HG03521 (cell line): ENCODE results near the gene RNF144A.

Experiments
- ATAC-seq: cut with Tn5 transposase; IDR thresholded peaks from one replicate; pipeline ENCODE4 v1.9.1; 2021; ENCODE audit warnings: mild to moderate bottlenecking, moderate library complexity; ENCODE audit not compliant: unreplicated experiment

RNF144A gene

DNA sequence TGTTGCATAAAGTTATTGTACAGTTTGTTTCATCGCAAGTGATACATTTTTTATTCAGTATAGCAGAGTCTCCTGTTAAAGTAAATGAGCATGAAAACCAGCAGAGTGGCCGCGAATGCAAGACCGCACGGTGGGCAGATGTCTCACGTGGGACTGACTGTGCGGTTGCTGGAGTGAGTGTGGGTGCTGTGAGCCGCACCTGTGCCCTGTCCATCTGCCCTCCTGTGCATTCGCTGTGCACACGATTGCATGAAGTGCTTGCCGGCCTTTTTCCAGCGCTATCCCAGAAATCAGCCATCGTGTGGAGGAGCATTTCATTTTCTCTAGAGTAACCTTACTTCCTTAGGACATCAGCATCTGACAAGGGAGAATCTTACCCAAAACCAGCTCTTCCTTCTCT, 118.7 kb downstream of the RNF144A start:
- no peak for ATAC-seq

GRCh38 chr2:7037340-7038333, 120.4 kb downstream of the RNF144A start:
- ATAC-seq: no peak

- no peak for ATAC-seq
Observed at GRCh38 chr2:7040547-7040946, 123.3 kb downstream of the RNF144A start.

DNA sequence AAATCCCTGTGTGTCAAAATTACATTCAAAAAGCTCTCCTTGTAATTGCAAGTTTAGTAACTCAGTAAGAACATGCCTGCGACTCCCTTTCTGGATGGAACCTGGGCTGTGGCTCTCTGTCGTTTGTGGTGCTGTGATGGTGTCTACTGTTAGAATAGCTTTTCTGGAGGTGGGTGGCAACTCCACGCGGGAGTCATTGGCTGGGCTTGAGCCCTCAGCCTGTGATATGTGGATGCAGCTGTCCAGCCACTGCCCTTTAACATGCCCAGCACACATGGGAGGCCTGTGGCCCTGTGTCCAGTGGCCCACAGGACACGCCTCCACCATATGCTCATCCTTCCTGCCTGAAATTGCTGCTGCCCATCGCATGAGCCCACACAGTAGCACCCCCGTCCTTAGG, 124.2 kb downstream of the RNF144A start:
- ATAC-seq: no peak

GRCh38 chr2:7043690-7044089, 126.5 kb downstream of the RNF144A start:
- ATAC-seq: no peak

GRCh38 chr2:7044253-7045250, 127.3 kb downstream of the RNF144A start:
- peak; percentile 57 for ATAC-seq

DNA sequence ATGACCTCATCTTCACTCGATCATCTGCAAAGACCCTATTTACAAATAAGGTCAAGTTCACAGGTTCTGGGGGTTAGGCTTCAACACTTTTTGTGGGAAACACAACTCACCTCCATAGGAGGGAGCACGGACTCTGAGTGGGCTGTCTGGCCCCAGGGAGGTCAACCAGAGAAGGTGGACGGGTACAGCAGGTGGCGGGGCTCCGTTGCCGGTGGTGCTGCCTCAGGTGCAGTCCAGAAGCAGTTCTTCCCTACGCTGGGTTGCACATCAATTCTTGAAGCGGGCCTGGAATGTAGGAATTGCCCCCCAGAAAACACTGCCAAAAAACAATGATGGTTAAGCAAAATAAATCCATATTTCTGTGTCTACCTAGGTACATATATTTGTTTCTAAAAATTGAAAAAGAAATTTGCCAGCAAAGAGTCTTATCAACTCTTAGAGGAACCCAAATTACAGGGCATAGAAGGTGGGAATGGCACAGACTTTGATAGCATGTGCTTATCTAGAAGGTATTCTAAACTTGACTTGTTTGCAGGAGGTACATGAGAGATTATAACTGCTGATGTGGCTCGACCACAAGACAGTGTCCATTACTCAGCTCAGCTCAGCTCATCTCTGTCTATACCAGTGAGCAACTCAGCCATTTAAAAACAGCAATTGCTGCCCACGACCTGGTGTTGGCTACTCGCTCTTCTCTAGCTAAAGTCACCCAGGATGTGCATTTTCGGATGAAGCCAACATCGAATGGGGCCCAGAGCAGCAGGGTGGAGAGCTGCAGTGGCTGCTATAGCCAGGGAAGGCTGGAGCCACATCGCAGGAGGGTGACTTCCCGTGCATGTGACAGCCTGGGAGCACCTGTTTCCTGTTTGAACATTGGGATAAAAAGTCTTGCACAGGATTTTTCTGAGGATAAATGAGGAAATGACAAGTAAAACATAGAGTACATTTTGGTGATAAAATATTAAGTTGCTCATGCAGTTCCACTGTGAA, 128.7 kb downstream of the RNF144A start:
- no peak for ATAC-seq

GRCh38 chr2:7047661-7048060, 130.4 kb downstream of the RNF144A start:
- no peak for ATAC-seq

DNA sequence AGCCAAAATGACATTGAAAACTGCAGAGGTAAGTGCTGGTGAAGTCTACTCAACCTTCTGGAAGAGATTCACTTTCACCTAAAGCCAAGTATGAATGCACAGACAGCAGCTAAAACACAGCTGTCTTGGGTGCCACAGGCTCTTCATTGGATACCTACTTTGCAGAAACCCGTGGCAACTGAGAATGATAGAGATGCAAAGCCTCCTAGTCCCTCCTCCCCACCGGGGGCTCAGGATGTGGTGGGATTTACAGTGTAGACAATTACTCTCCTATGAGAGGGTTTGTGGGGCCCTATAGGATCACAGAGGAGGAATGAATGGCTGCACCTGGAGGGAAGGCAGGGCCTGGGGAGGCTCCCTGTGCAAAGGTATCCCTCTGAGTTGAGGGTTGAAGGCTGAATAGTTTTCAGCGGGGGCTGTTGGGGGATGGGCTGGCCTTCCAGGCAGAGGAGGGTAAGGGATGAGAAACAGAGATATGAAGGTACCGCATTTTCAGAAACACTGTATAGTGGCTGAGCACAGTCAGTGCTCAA, 131.6 kb downstream of the RNF144A start:
- ATAC-seq: no peak

GRCh38 chr2:7052404-7052803, 135.2 kb downstream of the RNF144A start:
- ATAC-seq: no peak

DNA sequence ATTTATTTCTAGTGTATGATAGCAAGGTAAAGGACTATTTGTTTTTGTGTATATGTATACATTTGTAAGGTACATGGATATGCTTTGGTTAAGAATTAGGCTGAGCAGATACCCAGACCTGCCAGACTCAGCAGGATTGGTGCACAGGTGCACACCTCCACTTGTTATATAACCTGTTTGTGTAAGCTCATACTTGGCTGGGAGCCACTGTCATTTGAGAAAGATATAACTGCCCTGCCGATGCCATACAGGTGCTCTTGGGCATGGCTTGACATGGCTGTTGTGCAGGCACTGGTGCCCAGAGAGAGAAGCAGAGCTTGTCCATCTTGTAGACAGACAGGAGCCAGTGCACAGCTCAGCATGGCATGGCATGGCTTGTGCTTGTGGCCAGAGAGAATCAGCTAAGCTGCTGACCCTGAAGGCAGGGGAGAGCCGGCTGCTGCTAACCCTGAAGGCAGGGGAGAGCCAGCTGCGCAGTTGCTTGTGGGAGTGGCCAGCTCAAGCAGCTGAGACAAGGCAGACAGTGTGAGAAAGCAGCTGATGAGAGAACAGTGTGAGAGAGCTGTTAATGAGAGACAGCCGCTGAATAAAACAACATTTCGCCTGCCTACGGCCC, 136.5 kb downstream of the RNF144A start:
- no peak for ATAC-seq

- peak; percentile 64 for ATAC-seq
Observed at GRCh38 chr2:7057865-7058400, 140.7 kb downstream of the RNF144A start.

DNA sequence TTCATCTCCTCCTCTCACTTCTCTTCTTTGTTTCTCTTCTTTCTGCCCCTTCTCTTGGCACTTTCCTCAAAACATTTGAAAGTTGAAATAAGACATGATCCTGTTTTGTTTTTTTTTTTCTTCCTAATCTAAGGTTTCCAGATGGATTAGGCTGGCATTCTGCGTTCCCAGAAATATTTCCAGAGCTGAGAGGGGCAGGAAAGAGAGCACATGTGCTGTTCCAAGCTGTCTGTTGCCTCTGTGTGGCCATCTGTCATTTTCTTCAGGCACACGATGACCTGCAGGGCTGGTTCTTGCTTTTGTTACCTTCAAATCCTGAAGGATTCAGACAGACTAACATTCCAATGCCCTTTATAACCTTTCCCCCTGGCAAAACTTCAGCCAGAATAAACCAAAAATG, 142.9 kb downstream of the RNF144A start:
- ATAC-seq: no peak

- ATAC-seq: no peak
Observed at GRCh38 chr2:7060631-7061449, 143.6 kb downstream of the RNF144A start.

DNA sequence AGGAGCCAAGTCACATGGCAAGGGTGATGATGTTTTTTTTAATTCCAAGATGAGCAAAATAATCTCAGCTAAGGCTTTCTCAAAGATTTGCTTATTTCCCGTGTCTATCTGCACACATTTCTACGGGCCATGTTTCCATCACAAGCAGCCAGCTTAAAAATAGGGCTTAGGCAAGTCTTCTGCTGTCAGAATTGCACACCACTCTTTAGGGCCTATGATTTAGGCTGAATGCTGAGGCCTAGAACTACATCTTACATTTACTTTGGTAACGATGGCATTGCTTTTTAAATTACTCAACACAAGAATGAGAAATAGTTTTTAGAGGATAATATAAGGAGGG, 144.2 kb downstream of the RNF144A start:
- ATAC-seq: no peak

DNA sequence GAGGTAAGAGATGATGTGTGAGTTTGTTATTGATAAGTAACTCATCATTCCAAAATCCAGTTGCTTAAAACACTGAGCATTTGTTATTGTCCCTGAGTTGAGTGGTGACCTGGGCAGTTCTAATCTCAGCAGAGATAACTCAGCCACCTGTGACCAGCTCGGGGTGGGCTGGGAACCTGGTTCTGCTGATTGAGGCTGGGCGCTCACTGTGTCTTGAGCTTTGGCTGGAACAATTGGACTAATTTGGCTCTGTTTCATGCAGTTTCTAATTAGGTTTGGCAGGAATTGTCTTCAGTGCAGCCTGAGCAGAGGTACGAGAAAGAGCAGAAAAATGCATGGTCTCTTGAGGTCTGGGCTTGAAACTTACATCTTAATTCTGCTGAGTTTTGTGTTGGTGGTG, 144.7 kb downstream of the RNF144A start:
- no peak for ATAC-seq

GRCh38 chr2:7063789-7064188, 146.6 kb downstream of the RNF144A start:
- no peak for ATAC-seq

DNA sequence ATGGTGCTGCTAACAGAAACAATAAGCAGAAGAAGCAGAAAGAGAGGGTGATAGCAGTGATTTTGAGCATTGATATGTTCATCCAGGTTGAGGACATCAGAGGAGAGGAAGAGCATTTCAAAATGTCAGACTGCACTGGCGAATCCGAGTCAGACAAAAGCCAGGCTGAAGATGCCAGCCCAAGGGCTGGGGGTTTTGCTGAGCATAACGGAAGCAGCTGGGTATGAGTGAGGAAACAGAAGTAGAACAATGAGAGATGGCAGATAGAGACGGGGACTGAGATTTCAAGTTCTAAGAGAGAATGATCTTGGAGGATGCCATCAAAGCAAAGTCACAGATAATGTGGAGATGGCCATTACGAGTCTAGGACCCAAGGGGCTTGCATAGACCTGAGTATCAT, 151.2 kb downstream of the RNF144A start:
- ATAC-seq: no peak

DNA sequence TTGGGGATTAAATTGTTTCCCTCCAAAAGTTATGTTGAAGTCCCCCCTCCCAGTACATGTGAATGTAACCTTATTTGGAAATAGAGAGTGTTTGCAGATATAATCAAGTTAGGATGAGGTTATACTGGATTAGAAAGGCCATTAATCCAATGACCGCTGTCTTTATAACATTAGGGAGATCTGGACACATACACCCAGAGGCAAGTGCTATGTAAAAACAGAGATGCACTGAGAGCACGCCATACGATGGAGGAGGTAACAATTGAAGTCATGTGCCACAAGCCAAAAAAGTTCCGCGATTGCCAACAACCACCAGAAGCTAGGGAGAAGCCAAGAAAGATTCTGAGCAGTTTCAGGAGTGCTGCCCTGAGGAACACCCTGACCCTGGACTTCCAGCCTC, 153.3 kb downstream of the RNF144A start:
- no peak for ATAC-seq
